HEK293 (cell line): ENCODE measurements around the gene OPCML.

Experiments used
- CTCF ChIA-PET: fragments of 350-600 bp; formaldehyde crosslinking; extraction: SDS; loops from one replicate; lab custom pipeline; 2021; ENCODE audit warnings: antibody characterized with exemption; lab: Yijun Ruan, JAX
- POLR2A ChIA-PET: fragments of 300-600 bp; formaldehyde crosslinking; extraction: SDS; loops from one replicate; lab custom pipeline; 2020; ENCODE audit warnings: antibody characterized with exemption, inconsistent platforms; lab: Yijun Ruan, JAX
- H3K27ac ChIP-seq: fragments of 200-500 bp; sonication (Bioruptor generic); 2 replicates; pipeline ENCODE4 v1.5.1; 2014; ENCODE audit warnings: low read depth, low read length, control low read depth, inconsistent platforms; ENCODE audit errors: extremely low read depth
- H3K36me3 ChIP-seq, 2 experiments: fragments of 200-500 bp in 1 of 2; sonication (Bioruptor generic) in 1 of 2; 1 replicate in 1 of 2; 2 replicates in 1 of 2; pipeline ENCODE4 v1.5.1; 2014 to 2017; ENCODE audit warnings: inconsistent platforms in 2 of 2, low read length in 2 of 2; ENCODE audit not compliant: control insufficient read depth in 2 of 2, insufficient read depth in 1 of 2
- H3K4me1 ChIP-seq: fragments of 200-500 bp; sonication (Bioruptor generic); 2 replicates; pipeline ENCODE4 v1.5.1; 2014; ENCODE audit warnings: mild to moderate bottlenecking, low read length, inconsistent platforms; ENCODE audit not compliant: control insufficient read depth, insufficient read depth
- H3K4me3 ChIP-seq: 2 replicates; pipeline ENCODE4 v1.5.1; 2011; ENCODE audit warnings: low read depth, mild to moderate bottlenecking, control low read depth, low read length, moderate library complexity
- H3K9me3 ChIP-seq: fragments of 200-500 bp; sonication (Bioruptor generic); 2 replicates; pipeline ENCODE4 v1.5.1; 2014; ENCODE audit warnings: low read depth, low read length, inconsistent platforms; ENCODE audit not compliant: control insufficient read depth, insufficient read depth
- BCL11A ChIP-seq: fragments of 450-650 bp; formaldehyde crosslinking; IDR thresholded peaks from 2 replicates; pipeline ENCODE4 v1.5.1; 2016; ENCODE audit warnings: low read depth, missing biosample characterization, missing genetic modification characterization
- KLF8 ChIP-seq: fragments of 450-650 bp; formaldehyde crosslinking; IDR thresholded peaks from 2 replicates; pipeline ENCODE4 v1.5.1; 2016; ENCODE audit warnings: missing biosample characterization, missing genetic modification characterization
- SP7 ChIP-seq: fragments of 450-650 bp; formaldehyde crosslinking; IDR thresholded peaks from 2 replicates; pipeline ENCODE4 v1.5.1; 2016; ENCODE audit warnings: missing biosample characterization, missing genetic modification characterization
- ZNF157 ChIP-seq: fragments of 450-650 bp; formaldehyde crosslinking; IDR thresholded peaks from 2 replicates; pipeline ENCODE4 v1.5.1; 2016; ENCODE audit warnings: missing biosample characterization, missing genetic modification characterization
- ZNF423 ChIP-seq: fragments of 450-650 bp; formaldehyde crosslinking; IDR thresholded peaks from 2 replicates; pipeline ENCODE4 v1.5.1; 2016; ENCODE audit warnings: missing biosample characterization, missing genetic modification characterization
- ZNF449 ChIP-seq: fragments of 450-650 bp; formaldehyde crosslinking; IDR thresholded peaks from 2 replicates; pipeline ENCODE4 v1.5.1; 2017; ENCODE audit warnings: missing biosample characterization, mild to moderate bottlenecking, missing genetic modification characterization, moderate library complexity
- ZNF530 ChIP-seq: fragments of 450-650 bp; formaldehyde crosslinking; IDR thresholded peaks from 2 replicates; pipeline ENCODE4 v1.5.1; 2016; ENCODE audit warnings: low read depth, missing biosample characterization, missing genetic modification characterization
- ZNF549 ChIP-seq: fragments of 450-650 bp; IDR thresholded peaks from 2 replicates; pipeline ENCODE4 v1.5.1; 2018; ENCODE audit warnings: missing biosample characterization, missing genetic modification characterization, mild to moderate bottlenecking, inconsistent platforms, moderate library complexity
- ZNF664 ChIP-seq: fragments of 450-650 bp; formaldehyde crosslinking; IDR thresholded peaks from 2 replicates; pipeline ENCODE4 v1.5.1; 2016; ENCODE audit warnings: missing biosample characterization, missing genetic modification characterization
- ZNF677 ChIP-seq: fragments of 450-650 bp; IDR thresholded peaks from 2 replicates; pipeline ENCODE4 v1.5.0; 2018; ENCODE audit warnings: missing biosample characterization, mild to moderate bottlenecking, missing genetic modification characterization, moderate library complexity
- ZNF707 ChIP-seq: fragments of 450-650 bp; formaldehyde crosslinking; IDR thresholded peaks from 2 replicates; pipeline ENCODE4 v1.5.1; 2016; ENCODE audit warnings: missing biosample characterization, missing genetic modification characterization
- ZNF776 ChIP-seq: fragments of 450-650 bp; formaldehyde crosslinking; IDR thresholded peaks from 2 replicates; pipeline ENCODE4 v1.5.0; 2017; ENCODE audit warnings: missing biosample characterization, missing genetic modification characterization, borderline replicate concordance
- TF ChIP-seq, protein P1 (sequence below): fragments of 450-650 bp; formaldehyde crosslinking; IDR thresholded peaks from 2 replicates; pipeline ENCODE4 v1.5.1; 2016; ENCODE audit warnings: missing biosample characterization, missing genetic modification characterization, borderline replicate concordance
- TF ChIP-seq, protein P2 (sequence below): fragments of 450-650 bp; formaldehyde crosslinking; IDR thresholded peaks from 2 replicates; pipeline ENCODE4 v1.5.1; 2017; ENCODE audit warnings: missing biosample characterization, missing genetic modification characterization
- TF ChIP-seq, protein P3 (sequence below): fragments of 450-650 bp; formaldehyde crosslinking; IDR thresholded peaks from 2 replicates; pipeline ENCODE4 v1.5.1; 2016; ENCODE audit warnings: missing biosample characterization, missing genetic modification characterization

OPCML gene

DNA sequence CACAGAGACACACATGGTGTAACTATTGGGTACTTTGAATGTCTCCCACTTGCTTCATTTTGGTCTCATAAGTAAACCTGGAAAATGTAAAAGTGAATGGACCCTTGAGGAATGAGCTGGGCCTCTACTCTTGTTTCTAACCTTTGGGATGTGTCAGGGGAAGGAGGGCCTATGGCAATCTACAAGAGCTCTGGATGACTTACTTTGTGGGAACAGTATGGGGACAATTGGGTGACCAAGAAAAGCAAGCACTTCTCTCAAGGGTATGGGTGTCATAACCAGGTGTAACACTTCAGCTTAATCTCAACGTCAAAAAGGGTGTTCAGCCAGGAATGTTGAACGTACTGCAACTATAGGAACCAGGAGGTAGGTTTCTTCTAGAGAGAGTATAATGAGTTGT lies 144.0 kb downstream of the OPCML start:
- Histone ChIP-seq H3K4me1 (no peaks in the 10 kb centered on the region), H3K27ac (no peak overlapping the region), H3K9me3 (no peaks in the 10 kb centered on the region), H3K36me3 (no peaks in the 10 kb centered on the region), H3K4me3 (no peak overlapping the region)
- TF ChIP-seq, protein P1, sequence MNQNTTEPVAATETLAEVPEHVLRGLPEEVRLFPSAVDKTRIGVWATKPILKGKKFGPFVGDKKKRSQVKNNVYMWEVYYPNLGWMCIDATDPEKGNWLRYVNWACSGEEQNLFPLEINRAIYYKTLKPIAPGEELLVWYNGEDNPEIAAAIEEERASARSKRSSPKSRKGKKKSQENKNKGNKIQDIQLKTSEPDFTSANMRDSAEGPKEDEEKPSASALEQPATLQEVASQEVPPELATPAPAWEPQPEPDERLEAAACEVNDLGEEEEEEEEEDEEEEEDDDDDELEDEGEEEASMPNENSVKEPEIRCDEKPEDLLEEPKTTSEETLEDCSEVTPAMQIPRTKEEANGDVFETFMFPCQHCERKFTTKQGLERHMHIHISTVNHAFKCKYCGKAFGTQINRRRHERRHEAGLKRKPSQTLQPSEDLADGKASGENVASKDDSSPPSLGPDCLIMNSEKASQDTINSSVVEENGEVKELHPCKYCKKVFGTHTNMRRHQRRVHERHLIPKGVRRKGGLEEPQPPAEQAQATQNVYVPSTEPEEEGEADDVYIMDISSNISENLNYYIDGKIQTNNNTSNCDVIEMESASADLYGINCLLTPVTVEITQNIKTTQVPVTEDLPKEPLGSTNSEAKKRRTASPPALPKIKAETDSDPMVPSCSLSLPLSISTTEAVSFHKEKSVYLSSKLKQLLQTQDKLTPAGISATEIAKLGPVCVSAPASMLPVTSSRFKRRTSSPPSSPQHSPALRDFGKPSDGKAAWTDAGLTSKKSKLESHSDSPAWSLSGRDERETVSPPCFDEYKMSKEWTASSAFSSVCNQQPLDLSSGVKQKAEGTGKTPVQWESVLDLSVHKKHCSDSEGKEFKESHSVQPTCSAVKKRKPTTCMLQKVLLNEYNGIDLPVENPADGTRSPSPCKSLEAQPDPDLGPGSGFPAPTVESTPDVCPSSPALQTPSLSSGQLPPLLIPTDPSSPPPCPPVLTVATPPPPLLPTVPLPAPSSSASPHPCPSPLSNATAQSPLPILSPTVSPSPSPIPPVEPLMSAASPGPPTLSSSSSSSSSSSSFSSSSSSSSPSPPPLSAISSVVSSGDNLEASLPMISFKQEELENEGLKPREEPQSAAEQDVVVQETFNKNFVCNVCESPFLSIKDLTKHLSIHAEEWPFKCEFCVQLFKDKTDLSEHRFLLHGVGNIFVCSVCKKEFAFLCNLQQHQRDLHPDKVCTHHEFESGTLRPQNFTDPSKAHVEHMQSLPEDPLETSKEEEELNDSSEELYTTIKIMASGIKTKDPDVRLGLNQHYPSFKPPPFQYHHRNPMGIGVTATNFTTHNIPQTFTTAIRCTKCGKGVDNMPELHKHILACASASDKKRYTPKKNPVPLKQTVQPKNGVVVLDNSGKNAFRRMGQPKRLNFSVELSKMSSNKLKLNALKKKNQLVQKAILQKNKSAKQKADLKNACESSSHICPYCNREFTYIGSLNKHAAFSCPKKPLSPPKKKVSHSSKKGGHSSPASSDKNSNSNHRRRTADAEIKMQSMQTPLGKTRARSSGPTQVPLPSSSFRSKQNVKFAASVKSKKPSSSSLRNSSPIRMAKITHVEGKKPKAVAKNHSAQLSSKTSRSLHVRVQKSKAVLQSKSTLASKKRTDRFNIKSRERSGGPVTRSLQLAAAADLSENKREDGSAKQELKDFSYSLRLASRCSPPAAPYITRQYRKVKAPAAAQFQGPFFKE (tag by site-specific recombination) = no peak
- TF ChIP-seq ZNF449 (tag by site-specific recombination) (no peak), ZNF707 (tag by site-specific recombination) (no peak), ZNF776 (tag by site-specific recombination) (no peak), ZNF677 (tag by site-specific recombination) (no peak), BCL11A (tag by site-specific recombination) (no peak), KLF8 (tag by site-specific recombination) (no peak), ZNF423 (tag by site-specific recombination) (no peak)
- POLR2A ChIA-PET = no interaction called here
- CTCF ChIA-PET = interaction anchor here (0.5 kb wide), 1 partner anchor 46 kb away, joined by 3 read pairs; no protein-coding TSS in a partner anchor

GRCh38 chr11:133386852-133387251 lies 145.4 kb downstream of the OPCML start:
- ChIA-PET POLR2A (no interaction called here), CTCF (no interaction called here)
- no peaks in the 10 kb centered on the region for H3K36me3 ChIP-seq
- TF ChIP-seq ZNF549 (tag by site-specific recombination) (no peak), ZNF157 (tag by site-specific recombination) (no peak), ZNF449 (tag by site-specific recombination) (no peak), SP7 (tag by site-specific recombination) (no peak), ZNF664 (tag by site-specific recombination) (no peak), ZNF530 (tag by site-specific recombination) (no peak)
- TF ChIP-seq, protein P2, sequence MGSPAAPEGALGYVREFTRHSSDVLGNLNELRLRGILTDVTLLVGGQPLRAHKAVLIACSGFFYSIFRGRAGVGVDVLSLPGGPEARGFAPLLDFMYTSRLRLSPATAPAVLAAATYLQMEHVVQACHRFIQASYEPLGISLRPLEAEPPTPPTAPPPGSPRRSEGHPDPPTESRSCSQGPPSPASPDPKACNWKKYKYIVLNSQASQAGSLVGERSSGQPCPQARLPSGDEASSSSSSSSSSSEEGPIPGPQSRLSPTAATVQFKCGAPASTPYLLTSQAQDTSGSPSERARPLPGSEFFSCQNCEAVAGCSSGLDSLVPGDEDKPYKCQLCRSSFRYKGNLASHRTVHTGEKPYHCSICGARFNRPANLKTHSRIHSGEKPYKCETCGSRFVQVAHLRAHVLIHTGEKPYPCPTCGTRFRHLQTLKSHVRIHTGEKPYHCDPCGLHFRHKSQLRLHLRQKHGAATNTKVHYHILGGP = no peak
- TF ChIP-seq, protein P3, sequence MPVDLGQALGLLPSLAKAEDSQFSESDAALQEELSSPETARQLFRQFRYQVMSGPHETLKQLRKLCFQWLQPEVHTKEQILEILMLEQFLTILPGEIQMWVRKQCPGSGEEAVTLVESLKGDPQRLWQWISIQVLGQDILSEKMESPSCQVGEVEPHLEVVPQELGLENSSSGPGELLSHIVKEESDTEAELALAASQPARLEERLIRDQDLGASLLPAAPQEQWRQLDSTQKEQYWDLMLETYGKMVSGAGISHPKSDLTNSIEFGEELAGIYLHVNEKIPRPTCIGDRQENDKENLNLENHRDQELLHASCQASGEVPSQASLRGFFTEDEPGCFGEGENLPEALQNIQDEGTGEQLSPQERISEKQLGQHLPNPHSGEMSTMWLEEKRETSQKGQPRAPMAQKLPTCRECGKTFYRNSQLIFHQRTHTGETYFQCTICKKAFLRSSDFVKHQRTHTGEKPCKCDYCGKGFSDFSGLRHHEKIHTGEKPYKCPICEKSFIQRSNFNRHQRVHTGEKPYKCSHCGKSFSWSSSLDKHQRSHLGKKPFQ (tag by site-specific recombination) = no peak
- no peak overlapping the region for H3K27ac ChIP-seq
- no peaks in the 10 kb centered on the region for H3K4me1 ChIP-seq
- H3K9me3 ChIP-seq = no peaks in the 10 kb centered on the region
- no peak overlapping the region for H3K4me3 ChIP-seq
